Smooth muscle cell (in vitro differentiated cells): ENCODE results near the gene NRXN3. TPM values are rescaled to one million over a fixed set of nuclear protein-coding genes. Genes with fewer than 3 reads are reported as not detected.

Experiments
- DNase-seq: peaks from one replicate; lab custom pipeline; 2025; ENCODE audit not compliant: unreplicated experiment; lab: John Stamatoyannopoulos, UW
- H2AFZ ChIP-seq: fragments of 200-600 bp; sonication (generic); 2 replicates; pipeline ENCODE4 v1.6.0; 2016; ENCODE audit warnings: antibody characterized with exemption, low read depth, mild to moderate bottlenecking
- H3F3A ChIP-seq: fragments of 200-600 bp; sonication (generic); 2 replicates; pipeline ENCODE4 v1.6.0; 2017; ENCODE audit warnings: antibody characterized with exemption, low read depth
- H3K27ac ChIP-seq: fragments of 200-600 bp; sonication (generic); 2 replicates; pipeline ENCODE4 v1.5.1; 2016; ENCODE audit warnings: low read depth, mild to moderate bottlenecking
- H3K27me3 ChIP-seq: fragments of 200-600 bp; sonication (generic); 2 replicates; pipeline ENCODE4 v1.6.1; 2016; ENCODE audit warnings: low read depth, mild to moderate bottlenecking
- H3K36me3 ChIP-seq: fragments of 200-600 bp; sonication (generic); 2 replicates; pipeline ENCODE4 v1.5.1; 2016; ENCODE audit warnings: low read depth
- H3K4me1 ChIP-seq: fragments of 200-600 bp; sonication (generic); 2 replicates; pipeline ENCODE4 v1.5.1; 2016; ENCODE audit warnings: low read depth
- H3K4me2 ChIP-seq: fragments of 200-600 bp; sonication (generic); 2 replicates; pipeline ENCODE4 v1.6.0; 2016; ENCODE audit warnings: mild to moderate bottlenecking
- H3K4me3 ChIP-seq: fragments of 200-600 bp; sonication (generic); 2 replicates; pipeline ENCODE4 v1.5.1; 2016; ENCODE audit warnings: mild to moderate bottlenecking
- H3K79me2 ChIP-seq: fragments of 200-600 bp; sonication (generic); 2 replicates; pipeline ENCODE4 v1.6.0; 2016; ENCODE audit warnings: low read depth, mild to moderate bottlenecking
- H3K9ac ChIP-seq: fragments of 200-600 bp; sonication (generic); 2 replicates; pipeline ENCODE4 v1.6.0; 2016; ENCODE audit warnings: low read depth
- H3K9me3 ChIP-seq: fragments of 200-600 bp; sonication (generic); replicated peaks from 2 replicates; pipeline ENCODE4 v1.5.1; 2016; ENCODE audit warnings: low read depth
- H4K20me1 ChIP-seq: fragments of 200-600 bp; sonication (generic); 2 replicates; pipeline ENCODE4 v1.6.0; 2016; ENCODE audit warnings: low read depth
- WGBS: methylation state at CpG from one replicate; pipeline ENCODE4 v1.1.7; 2016; ENCODE audit warnings: low lambda C conversion rate; 5-methylcytosine and 5-hydroxymethylcytosine counted together
- polyA plus RNA-seq: library from polyadenylated mRNA; unstranded; fragments of >200 nt; fragmentation: Nextera tagmentation; extraction: Ambion mirVana; gene quantifications from 2 replicates; pipeline ENCODE4 v1.2.1, GENCODE V29; 2016
- total RNA-seq: library from RNA; depleted of rRNA; stranded (reverse); fragments of >200 nt; gene quantifications from 2 replicates; pipeline ENCODE4 v1.2.3, GENCODE V29; 2014
- TF ChIP-seq, protein P1 (sequence below): fragments of 200-600 bp; sonication (generic); IDR thresholded peaks from 2 replicates; pipeline ENCODE4 v1.5.1; 2017; ENCODE audit warnings: borderline replicate concordance, mild to moderate bottlenecking, antibody characterized with exemption; ENCODE audit not compliant: insufficient read depth, poor library complexity, severe bottlenecking

Gene NRXN3
- total and polyA plus RNA-seq, 2 experiments from 2014 or later: 1.2 to 7.0 TPM

DNA sequence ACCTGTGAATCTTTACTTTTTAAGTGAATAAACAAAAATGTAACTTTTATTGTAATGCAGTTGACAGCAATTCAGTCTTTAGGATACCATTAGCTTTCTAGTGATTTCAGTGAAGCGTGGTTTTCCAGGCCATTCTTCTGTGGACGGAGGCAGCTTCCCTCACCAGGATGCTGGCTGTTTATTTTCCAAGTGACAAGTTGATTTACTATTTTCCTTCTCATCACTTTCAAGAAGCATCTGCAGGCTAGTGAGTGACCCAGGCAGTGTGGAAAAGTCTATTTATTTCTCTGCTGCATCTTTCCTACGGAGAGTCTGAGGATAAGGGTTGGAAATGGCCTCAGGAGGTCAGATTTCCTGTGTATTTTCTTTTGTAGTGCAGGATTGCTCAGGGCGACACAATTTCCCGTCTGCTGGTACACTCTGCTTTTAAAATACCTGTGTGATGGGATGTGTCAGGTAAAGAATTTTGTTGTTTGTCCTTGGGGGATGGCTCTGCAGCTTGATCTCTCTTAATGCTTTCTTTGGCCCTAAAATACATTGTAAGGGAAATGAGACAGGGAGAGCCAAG, 467.8 kb downstream of the NRXN3 start:
- WGBS: 47% methylated on average over 5 of the region's 5 CpGs

DNA sequence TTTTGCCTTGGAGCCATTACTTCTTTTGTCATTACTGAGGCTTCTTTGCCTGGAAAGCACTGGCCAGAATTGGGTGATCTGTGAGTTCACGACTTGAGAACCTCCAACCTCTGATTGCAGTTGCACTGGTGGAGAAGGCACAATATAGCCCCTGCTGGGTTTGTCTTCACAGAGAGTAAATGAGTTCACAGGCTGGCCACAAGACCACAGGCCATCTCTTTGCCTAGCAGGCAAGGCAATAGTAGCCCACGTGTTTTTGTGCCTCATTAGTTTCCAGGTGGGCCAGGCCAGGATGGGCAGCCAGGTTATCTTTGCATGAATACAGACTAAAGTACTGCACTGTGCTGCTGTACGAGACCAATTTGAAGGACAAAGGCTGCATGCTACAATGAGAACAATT, 468.8 kb downstream of the NRXN3 start:
- no peak overlapping the region for H3K4me3 ChIP-seq
- TF ChIP-seq, protein P1, sequence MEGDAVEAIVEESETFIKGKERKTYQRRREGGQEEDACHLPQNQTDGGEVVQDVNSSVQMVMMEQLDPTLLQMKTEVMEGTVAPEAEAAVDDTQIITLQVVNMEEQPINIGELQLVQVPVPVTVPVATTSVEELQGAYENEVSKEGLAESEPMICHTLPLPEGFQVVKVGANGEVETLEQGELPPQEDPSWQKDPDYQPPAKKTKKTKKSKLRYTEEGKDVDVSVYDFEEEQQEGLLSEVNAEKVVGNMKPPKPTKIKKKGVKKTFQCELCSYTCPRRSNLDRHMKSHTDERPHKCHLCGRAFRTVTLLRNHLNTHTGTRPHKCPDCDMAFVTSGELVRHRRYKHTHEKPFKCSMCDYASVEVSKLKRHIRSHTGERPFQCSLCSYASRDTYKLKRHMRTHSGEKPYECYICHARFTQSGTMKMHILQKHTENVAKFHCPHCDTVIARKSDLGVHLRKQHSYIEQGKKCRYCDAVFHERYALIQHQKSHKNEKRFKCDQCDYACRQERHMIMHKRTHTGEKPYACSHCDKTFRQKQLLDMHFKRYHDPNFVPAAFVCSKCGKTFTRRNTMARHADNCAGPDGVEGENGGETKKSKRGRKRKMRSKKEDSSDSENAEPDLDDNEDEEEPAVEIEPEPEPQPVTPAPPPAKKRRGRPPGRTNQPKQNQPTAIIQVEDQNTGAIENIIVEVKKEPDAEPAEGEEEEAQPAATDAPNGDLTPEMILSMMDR: no peak
- no peaks in the 10 kb centered on the region for H3K79me2 ChIP-seq
- DNase-seq: no peak
- 46% methylated on average over 3 of the region's 3 CpGs for WGBS
- no peak overlapping the region for H3K4me2 ChIP-seq
- no peak overlapping the region for H2AFZ ChIP-seq
- H3K4me1 ChIP-seq: peaks cover 3% of the 10 kb centered on the region
- no peaks in the 10 kb centered on the region for H3K36me3 ChIP-seq
- no peak overlapping the region for H3K27ac ChIP-seq
- H3F3A ChIP-seq: no peaks in the 10 kb centered on the region
- no peaks in the 10 kb centered on the region for H3K27me3 ChIP-seq
- H3K9me3 ChIP-seq: no peaks in the 10 kb centered on the region
- H4K20me1 ChIP-seq: no peaks in the 10 kb centered on the region
- no peak overlapping the region for H3K9ac ChIP-seq

More for the DNA sequence above, 467.8 kb downstream of the NRXN3 start:
- Histone ChIP-seq H3K27ac (no peak overlapping the region), H3K9ac (no peak overlapping the region), H2AFZ (no peak overlapping the region), H3K4me3 (no peak overlapping the region), H3F3A (no peaks in the 10 kb centered on the region), H3K79me2 (no peaks in the 10 kb centered on the region), H3K36me3 (no peaks in the 10 kb centered on the region), H3K9me3 (no peaks in the 10 kb centered on the region), H3K4me1 (peaks cover 4% of the 10 kb centered on the region), H4K20me1 (no peaks in the 10 kb centered on the region), H3K4me2 (no peak overlapping the region), H3K27me3 (no peaks in the 10 kb centered on the region)
- DNase-seq: no peak
- TF ChIP-seq, protein P1: no peak

DNA sequence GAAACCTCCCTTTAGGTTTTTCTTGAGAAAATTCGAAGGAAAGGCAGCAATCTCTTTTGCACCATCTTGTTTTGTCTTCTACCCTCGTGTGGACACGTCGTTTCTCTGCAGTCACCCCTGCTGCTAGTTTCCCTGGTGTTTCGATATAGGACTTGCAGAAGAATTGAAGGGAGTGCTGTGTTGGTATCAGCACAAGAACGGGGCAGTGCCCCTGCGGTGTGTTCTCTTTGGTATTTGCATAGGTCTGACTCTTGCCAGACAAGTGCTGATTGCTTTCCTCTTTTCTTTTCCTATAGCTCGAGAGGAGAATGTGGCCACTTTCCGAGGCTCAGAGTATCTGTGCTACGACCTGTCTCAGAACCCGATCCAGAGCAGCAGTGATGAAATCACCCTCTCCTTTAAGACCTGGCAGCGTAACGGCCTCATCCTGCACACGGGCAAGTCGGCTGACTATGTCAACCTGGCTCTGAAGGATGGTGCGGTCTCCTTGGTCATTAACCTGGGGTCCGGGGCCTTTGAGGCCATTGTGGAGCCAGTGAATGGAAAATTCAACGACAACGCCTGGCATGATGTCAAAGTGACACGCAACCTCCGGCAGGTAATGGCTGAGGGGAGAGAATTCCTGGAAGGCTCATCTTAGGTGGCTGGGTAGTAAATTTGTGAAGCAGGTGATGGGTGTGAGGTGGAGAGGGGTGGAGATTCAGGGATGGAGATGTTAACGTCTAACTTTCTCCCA, 474.8 kb downstream of the NRXN3 start:
- Histone ChIP-seq H3K9me3 (no peaks in the 10 kb centered on the region), H3K4me2 (no peak overlapping the region), H3K4me3 (no peak overlapping the region), H3K27me3 (no peaks in the 10 kb centered on the region), H3K36me3 (no peaks in the 10 kb centered on the region), H3K9ac (no peak overlapping the region), H3K4me1 (no peaks in the 10 kb centered on the region), H2AFZ (no peak overlapping the region), H3F3A (no peaks in the 10 kb centered on the region), H3K79me2 (no peaks in the 10 kb centered on the region), H4K20me1 (no peaks in the 10 kb centered on the region), H3K27ac (no peak overlapping the region)
- WGBS: 78% methylated on average over 22 of the region's 22 CpGs
- no peak for DNase-seq
- TF ChIP-seq, protein P1: no peak
